ENCODE measurements around the gene LGR4. TPM values are rescaled to one million over a fixed set of nuclear protein-coding genes. Genes with fewer than 3 reads are reported as not detected.
A peak's percentile ranks its signal among the peaks of the same experiment; 100 is the strongest.
"Not testable (repeated sequence)": the region's sequence is repeated elsewhere in the genome, so short reads cannot be mapped to it uniquely, and the experiment has no call there.

The LGR4 gene
- total and polyA plus RNA-seq, 2 of the 13 experiments (the other 11 are each of a cell fraction or from before 2014, with no cell fraction given), result 42.1 to 68.7 TPM

GRCh38 chr11:27322196-27322595 is 150.4 kb downstream of the LGR4 start:
- H3K4me2 ChIP-seq (ENCODE audit: low read depth, low read length), result 0 out of 2 replicates have a peak overlapping the region, but pooled peaks have one; percentile 12
- H3K36me3 ChIP-seq (replicated peaks in 1 of 2; ENCODE audit: control insufficient read depth in 1 of 2, insufficient read depth in 2 of 2, low read length in 2 of 2); BruUV-seq (replicated peaks); H3K79me2 ChIP-seq (ENCODE audit: insufficient read depth, low read length); CTCF ChIA-PET (ENCODE audit: low intra/inter-chr PET ratio, low total read pairs); H2AFZ ChIP-seq (ENCODE audit: low read length); ATAC-seq; H3K27me3 ChIP-seq (ENCODE audit: control insufficient read depth in 1 of 2, insufficient read depth in 2 of 2, low read length in 2 of 2); H3K9ac ChIP-seq (ENCODE audit: insufficient read depth, low read depth, low read length); DNase-seq (ENCODE audit: low spot score); in situ Hi-C loops (cut with HindIII; ENCODE audit: extremely low pct_ligation_motif_present, low pct_unique_long_range_greater_than_20kb); FAIRE-seq; H4K20me1 ChIP-seq (ENCODE audit: insufficient read depth, low read length); H3K4me3 ChIP-seq (replicated peaks in 1 of 3; ENCODE audit: insufficient read depth in 1 of 3, low read depth in 2 of 3, low read length in 3 of 3); H3K27ac ChIP-seq (ENCODE audit: extremely low read length, insufficient read depth, low read length); H3K9me3 ChIP-seq (ENCODE audit: low read length): not testable (repeated sequence)
- peaks cover 46% of the 10 kb centered on the region for H3K4me1 ChIP-seq (ENCODE audit: insufficient read depth, low read length)
- TF ChIP-seq THRA (CRISPR knock-in tag; IDR thresholded peaks at IDR 0.05; ENCODE audit: borderline replicate concordance) (peak; percentile 58; the same call in 1 of the 2 replicates), ZNF629 (CRISPR knock-in tag; conservative IDR thresholded peaks at IDR 0.05) (peak; percentile 70)
- intact Hi-C loops (cut with micrococcal nuclease; ENCODE audit: unreplicated experiment), result loop anchor here (5.0 kb wide), 1 partner anchor 40 kb away; the partner anchor contains the start of gene CCDC34
- POLR2A ChIA-PET, result interaction anchor here (1.9 kb wide), 1 partner anchor 9 kb away, joined by 10 read pairs; no protein-coding TSS in a partner anchor
- WGBS (ENCODE audit: low lambda C conversion rate), result 49% methylated on average over 3 of the region's 3 CpGs

DNA sequence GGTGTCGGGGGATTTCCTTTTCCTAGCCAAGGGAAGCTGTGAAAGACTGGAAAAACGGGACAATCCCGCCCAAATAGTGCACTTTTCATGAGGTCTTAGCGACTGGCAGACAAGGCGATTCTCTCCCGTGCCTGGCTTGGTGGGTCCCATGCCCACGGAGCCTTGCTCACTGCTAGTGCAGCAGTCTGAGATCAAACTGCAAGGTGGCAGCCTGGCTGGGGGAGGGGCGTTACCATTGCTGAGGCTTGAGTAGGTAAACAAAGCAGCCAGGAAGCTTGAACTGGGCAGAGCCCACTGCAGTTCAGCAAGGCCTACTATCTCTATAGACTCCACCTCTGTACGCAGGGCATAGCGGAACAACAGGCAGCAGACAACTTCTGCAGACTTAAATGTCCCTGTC is 151.2 kb downstream of the LGR4 start:
- peak; percentile 95 for ATAC-seq
- H3K4me1 ChIP-seq (ENCODE audit: insufficient read depth, low read length), result peaks cover 46% of the 10 kb centered on the region
- 33% methylated on average over 7 of the region's 10 CpGs for WGBS (ENCODE audit: low lambda C conversion rate)
- peak overlapping the region; percentile 38 for H3K27ac ChIP-seq (ENCODE audit: extremely low read length, insufficient read depth, low read length)
- H3K9me3 ChIP-seq (ENCODE audit: low read length); H3K79me2 ChIP-seq (ENCODE audit: insufficient read depth, low read length); BruUV-seq (replicated peaks); in situ Hi-C loops (cut with HindIII; ENCODE audit: extremely low pct_ligation_motif_present, low pct_unique_long_range_greater_than_20kb); H2AFZ ChIP-seq (ENCODE audit: low read length); H4K20me1 ChIP-seq (ENCODE audit: insufficient read depth, low read length); H3K36me3 ChIP-seq (replicated peaks in 1 of 2; ENCODE audit: control insufficient read depth in 1 of 2, insufficient read depth in 2 of 2, low read length in 2 of 2); H3K27me3 ChIP-seq (ENCODE audit: control insufficient read depth in 1 of 2, insufficient read depth in 2 of 2, low read length in 2 of 2); CTCF ChIA-PET (ENCODE audit: low intra/inter-chr PET ratio, low total read pairs); TF ChIP-seq NR2F6 (IDR thresholded peaks at IDR 0.05): not testable (repeated sequence)
- POLR2A ChIA-PET, result interaction anchor here (0.8 to 1.9 kb wide), 2 partner anchors 8 to 10 kb away, joined by 3 to 10 read pairs; no protein-coding TSS in a partner anchor
- peak overlapping the region; percentile 44; the same call in 1 of the 2 replicates for H3K9ac ChIP-seq (ENCODE audit: insufficient read depth, low read depth, low read length)
- intact Hi-C loops (cut with micrococcal nuclease; ENCODE audit: unreplicated experiment), result loop anchor here (5.0 kb wide), 1 partner anchor 41 kb away; the partner anchor contains the start of gene CCDC34
- H3K4me3 ChIP-seq (replicated peaks in 1 of 3; ENCODE audit: insufficient read depth in 1 of 3, low read depth in 2 of 3, low read length in 3 of 3), result peak overlapping the region in 1 of 3 experiments; percentile 41; a peak in 2 of 6 replicates
- DNase-seq (ENCODE audit: low spot score), result peak; percentile 73
- peak; percentile 40 for FAIRE-seq
- peak overlapping the region; percentile 70 for H3K4me2 ChIP-seq (ENCODE audit: low read depth, low read length)
- TF ChIP-seq NR2F6 (CRISPR knock-in tag; IDR thresholded peaks at IDR 0.05), result 0 out of 2 replicates have a peak, but pooled peaks have one; percentile 33
- TF ChIP-seq ARID5B (CRISPR knock-in tag; IDR thresholded peaks at IDR 0.05), result peak; percentile 85
- TF ChIP-seq ZFY (CRISPR knock-in tag; IDR thresholded peaks at IDR 0.05), result peak; percentile 47; the same call in 1 of the 2 replicates
- 0 out of 2 replicates have a peak, but pooled peaks have one; percentile 38 for TF ChIP-seq GLI4 (CRISPR knock-in tag; IDR thresholded peaks at IDR 0.05; ENCODE audit: borderline replicate concordance)
- TF ChIP-seq FOSL2 (CRISPR knock-in tag; IDR thresholded peaks at IDR 0.05), result 0 out of 2 replicates have a peak, but pooled peaks have one; percentile 11
- peak; percentile 54; the same call in 1 of the 2 replicates for TF ChIP-seq POGZ (CRISPR knock-in tag; IDR thresholded peaks at IDR 0.05)
- peak; percentile 58; the same call in 1 of the 2 replicates for TF ChIP-seq CCDC6 (CRISPR knock-in tag; IDR thresholded peaks at IDR 0.05)
- TF ChIP-seq ZNF225 (CRISPR knock-in tag; IDR thresholded peaks at IDR 0.05), result 0 out of 2 replicates have a peak, but pooled peaks have one; percentile 38
- TF ChIP-seq GABPB1 (CRISPR knock-in tag; IDR thresholded peaks at IDR 0.05), result 0 out of 2 replicates have a peak, but pooled peaks have one; percentile 15
- TF ChIP-seq ZNF292 (CRISPR knock-in tag; IDR thresholded peaks at IDR 0.05; ENCODE audit: borderline replicate concordance, low read depth), result peak; percentile 85; the same call in 1 of the 2 replicates

Data from HepG2 (cell line).